Kidney glomerular epithelial cell (primary cell): Measurements from ENCODE around the gene RIC3.
A peak's percentile ranks its signal among the peaks of the same experiment; 100 is the strongest.

Experiments used
- DNase-seq: peaks from one replicate; lab custom pipeline; 2025; lab: John Stamatoyannopoulos, UW

Gene RIC3

DNA sequence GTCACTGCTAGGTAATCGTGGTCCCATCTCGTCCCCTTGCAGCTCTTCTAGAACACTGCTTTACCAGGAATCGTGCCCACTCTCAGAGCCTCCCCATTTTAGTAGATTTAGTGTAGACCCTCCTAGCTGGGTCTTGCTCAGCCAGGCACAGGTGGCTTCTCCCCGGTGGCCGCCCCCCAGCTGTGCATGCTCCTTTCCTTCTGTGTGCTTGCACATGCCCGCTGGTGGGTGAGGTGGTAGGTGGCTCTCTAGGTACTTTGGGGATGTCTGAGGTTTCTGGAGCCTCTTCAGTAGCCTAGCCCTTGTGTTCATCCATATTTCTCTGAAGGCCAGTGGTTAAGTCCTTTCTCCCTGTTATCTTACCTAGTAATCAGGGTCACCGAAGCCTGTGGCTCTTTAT lies 82.3 kb downstream of the RIC3 start:
- DNase-seq = no peak

DNA sequence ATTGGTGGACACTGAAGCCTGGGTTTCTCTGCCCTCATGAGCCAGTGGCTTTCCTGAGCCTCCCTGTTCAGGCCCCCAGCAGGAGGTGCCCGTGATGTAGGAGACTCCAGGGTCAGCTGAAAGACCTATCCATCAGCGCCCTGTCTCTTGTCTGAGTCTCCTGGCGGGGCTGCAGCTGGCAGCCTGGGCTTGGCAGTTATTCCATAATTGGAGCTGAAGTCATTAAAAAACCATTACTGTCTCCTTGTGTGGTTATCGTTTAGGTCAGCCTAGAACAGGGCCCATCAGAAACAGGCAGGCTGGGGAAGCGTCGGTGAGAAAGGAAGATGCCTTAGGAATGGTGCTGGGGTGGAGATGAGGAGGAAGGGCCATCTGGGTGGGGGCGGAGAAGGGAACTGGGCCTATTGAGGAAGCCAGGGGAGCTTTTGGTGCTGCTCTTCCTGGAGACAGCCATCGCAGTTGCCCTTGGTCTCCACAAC lies 82.8 kb downstream of the RIC3 start:
- no peak for DNase-seq

DNA sequence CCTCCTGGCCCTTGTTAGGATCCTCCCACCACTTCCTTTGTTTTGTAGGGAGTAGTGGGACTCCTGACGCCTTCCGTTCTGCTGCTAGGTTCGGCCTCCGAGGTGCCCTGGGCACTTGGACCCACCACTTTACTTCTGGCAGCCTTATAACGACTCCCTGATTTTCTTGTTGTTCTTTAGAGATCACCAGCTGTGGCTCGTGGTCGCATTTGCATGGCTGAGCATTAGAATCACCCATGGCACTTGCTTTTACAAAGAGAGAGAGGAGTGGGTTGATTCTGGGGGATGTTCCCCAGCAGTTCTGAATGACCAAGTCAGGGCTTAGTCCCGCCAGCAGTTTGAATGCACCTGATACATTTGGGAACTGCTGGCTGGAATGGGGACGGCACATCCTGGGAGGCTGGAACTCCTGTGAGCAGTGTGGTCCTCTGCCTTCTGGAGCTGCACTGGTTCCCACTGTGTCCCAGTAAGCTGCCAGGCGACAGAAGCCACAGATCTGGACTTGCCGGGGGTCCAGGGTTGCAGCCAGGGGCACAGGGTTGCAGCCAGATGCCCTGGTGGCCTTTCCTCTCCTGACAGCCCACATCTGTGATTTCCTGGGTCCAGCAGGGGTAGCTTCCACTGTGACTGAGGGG lies 83.7 kb downstream of the RIC3 start:
- no peak for DNase-seq

DNA sequence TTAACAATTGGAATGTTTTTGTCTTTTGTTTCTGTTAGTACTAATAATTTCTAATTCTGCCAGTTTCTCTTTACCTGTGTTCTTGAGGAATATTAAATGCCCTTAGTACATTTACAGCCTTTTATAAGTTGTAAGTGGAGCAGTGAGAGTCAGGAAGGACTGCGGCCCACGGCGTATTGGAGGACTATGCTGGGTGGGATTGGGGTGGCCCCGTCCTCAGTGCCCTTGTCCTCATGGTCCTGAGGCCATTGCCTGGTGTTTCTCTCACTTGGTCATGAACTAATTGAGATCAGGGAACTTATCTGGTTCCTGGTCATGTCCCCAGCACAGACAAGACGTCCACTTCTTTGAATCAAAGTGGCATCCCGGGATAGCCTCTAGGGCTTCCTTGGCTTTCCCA lies 84.5 kb downstream of the RIC3 start:
- no peak for DNase-seq

GRCh38 chr11:8083871-8084281 lies 84.9 kb downstream of the RIC3 start:
- no peak for DNase-seq

DNA sequence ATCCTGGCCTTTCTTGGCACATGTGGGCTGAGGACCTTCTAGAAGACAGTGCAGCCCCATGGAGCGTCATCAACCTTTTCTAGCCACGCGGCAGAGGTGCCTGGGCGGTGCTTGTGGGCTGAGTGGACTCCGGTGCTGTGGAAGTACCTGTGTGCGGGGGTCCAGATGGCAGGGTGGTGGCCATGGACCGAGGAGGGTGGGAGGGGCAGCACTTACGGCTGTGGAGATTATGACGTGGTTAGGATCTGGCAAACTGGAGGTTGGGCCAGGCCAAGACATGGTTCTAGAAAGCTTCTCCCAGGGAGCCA lies 85.8 kb downstream of the RIC3 start:
- no peak for DNase-seq

DNA sequence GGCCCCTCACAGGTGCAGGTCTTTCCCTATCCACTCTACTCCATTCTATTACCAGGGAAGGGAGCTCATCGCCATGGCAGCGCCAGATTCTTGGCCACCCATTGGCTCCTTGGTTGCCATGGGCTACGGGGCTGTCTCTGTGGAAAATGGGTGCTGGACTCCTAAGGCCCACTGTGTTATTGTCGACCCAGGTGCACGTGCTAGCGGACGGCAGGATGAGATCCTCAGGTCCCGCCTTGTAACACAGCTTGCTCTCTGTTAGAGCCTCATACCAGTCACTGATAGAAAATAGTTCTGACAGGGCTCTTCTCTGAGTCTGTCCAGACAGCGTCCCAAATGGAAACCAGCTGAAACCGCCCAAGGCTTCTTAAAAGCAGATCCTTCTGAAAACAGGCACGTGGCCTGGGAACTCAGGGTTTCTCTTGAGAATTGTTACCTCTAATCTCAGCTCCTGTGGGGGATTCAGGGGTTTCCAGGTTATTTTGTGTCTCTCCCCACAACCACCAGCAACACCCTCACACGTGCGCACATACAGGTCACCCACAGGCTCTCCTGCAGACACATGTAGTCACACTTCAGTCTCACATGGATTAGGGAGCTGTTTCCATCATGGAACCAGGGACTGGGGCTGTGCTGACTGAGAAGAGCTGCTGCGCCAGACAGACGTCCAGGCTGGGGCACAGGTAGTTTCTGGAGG lies 86.3 kb downstream of the RIC3 start:
- no peak for DNase-seq

GRCh38 chr11:8081591-8082250 lies 87.1 kb downstream of the RIC3 start:
- DNase-seq = no peak

DNA sequence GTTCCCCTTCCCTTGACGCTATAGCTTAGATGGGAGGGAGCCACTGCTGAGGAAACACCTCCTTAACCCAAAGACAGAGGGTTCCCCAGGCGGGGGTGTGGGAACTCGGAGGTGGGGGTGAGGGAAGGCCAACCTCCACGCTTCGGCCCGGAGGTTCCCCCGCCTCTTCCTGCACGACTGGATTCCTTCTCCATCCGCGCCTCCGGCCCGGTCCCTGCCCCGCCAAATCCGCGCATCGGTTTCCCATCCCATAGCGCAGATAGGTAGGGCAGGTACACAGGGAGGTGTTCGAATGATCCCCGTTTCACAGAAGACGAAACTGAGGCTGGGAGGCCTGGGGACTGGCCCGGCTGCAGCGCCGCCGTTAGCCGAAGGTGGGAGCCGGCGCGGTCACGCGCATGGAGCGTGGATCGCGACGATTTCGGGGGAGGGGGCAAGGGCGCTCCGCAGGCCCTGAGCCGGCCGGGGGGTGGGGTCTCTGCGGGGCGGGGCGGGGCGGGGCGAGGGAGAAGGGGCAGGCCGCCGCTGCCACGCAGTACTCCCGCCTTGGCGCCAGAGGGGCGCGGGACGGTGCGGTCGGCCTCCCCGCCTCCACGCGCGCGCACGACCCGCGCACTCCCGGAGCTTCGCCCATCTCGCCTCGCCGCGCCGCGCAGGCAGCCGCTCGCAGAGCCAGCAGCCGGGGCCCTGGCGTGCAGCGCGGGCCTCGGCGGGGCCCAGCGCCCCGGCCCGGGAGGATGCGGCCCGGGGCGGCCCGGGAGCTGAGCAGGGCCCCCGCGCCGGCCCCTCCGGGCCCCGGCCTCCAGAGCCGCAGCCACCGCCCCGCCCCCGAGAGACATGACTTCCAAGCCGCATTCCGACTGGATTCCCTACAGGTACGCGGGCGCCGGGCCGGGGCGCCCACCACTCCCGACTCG lies 87.9 kb downstream of the RIC3 start, which contains the start of gene TUB:
Gene TUB (plus strand): TSS at position 538 of the 917 bp plus-strand sequence. CDS start 300 bp downstream, at position 838.
- no peak for DNase-seq

- DNase-seq = no peak
Measured at GRCh38 chr11:8080069-8080670, 88.7 kb downstream of the RIC3 start.

- no peak for DNase-seq
Measured at GRCh38 chr11:8079111-8079675, 89.6 kb downstream of the RIC3 start.

DNA sequence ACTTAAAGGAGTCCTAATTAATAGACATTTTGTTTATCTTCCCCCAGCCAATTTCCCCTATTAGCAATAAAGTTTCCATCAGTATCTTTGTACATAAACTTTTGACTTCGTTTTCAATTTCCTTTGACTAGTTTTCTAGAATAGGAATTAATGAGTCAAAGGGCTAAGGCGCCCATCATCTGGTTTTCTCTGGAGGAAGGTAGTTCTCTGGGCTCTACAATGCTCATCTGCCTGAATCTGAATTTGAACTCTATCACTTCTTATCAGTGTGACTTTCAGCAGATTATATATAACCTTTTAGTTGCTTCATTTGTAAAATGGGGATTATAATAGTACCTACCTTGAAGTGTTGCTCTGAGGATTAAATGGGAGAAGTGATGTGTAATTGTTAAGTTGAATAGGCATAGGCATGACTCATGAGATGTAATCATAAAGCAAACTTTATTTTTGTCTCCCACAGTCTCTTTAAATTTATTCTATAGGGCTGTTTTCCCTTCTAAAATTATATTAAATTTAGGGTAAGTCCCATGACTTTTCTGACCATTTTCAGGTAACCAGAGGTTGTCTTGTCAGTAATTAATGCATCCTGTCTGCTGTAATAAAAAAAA lies 93.6 kb downstream of the RIC3 start:
- DNase-seq = no peak

DNA sequence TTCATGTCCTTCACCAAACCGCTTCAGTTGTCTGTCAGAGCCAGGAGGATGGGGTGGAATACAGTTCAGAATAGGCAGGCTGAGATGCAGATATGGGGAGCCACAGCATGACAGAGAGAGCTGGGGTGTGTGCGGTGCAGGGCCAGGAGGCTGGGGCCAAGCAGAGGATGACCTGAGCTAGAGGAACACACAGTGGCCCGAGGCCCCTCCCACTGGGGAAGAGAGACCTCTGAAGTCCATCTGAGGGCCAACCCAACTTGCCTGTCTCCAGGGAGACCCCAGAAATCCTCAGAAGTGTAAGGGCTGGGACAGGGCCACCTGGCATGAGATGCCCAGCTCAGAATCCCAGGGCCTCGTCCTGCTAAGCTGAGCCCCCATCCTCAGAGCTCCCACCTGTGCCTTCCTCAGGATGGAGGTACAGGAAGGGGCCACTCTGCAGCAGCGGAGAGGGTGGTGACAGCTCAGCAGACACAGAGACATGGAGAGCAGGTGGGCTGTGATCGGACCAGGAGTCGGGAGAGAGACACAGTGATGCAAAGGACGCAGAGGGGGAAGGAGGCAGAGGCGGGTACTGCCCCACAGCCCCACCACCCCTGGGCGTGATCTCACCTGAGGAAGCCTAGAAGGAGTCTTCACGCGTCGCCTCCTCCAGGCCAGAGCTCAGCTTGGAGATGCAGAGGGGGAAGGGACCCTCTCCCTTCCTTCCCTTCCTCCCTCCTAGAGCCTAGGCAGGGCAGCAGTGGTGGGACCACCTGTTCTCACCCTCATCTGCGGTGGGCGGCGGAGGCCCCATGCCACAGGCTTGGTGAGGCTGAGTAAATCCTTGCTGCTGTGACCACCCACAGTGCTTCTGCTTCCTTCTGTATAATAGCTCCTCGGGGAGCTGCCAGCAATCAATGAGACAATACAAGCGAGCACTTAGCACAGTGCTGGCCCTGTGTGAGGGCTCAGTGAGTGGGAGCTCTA lies 96.9 kb downstream of the RIC3 start:
- no peak for DNase-seq

DNA sequence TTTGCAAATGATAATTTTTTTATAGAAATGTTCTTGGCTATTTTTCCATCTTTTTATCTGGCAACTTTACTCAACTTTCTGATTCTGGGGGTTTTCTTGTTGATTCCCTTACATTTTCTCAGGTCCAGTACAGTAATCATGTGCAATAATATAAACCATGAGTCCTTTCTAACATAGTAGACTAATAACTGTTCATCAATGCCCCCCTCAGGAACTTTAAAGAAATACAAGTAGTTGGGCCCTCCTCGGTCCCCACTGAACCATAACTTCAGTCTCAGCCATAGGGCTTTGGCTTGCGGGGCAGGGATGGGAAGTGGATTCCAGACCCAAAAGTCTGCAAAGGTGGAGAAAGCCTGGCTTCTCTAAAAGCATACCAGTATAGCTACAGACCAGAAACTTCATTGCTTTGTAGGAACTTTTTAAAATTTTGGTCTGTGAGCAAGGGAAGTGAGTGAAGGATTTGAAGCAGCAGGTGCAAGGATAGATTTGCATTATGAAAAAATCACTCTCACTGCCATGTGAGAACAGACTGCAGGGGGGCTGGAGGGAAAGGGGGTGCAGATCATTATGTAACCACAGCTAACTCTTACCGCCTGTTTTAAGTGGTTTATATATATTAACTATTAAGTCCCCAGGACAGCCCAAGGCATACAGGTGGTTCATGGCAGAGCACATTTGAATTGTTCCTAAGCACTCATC lies 98.3 kb downstream of the RIC3 start:
- DNase-seq = peak; percentile 25

GRCh38 chr11:8069771-8070170 lies 99.1 kb downstream of the RIC3 start:
- no peak for DNase-seq

- DNase-seq = peak; percentile 93
Measured at GRCh38 chr11:8068605-8069221, 100.1 kb downstream of the RIC3 start.

DNA sequence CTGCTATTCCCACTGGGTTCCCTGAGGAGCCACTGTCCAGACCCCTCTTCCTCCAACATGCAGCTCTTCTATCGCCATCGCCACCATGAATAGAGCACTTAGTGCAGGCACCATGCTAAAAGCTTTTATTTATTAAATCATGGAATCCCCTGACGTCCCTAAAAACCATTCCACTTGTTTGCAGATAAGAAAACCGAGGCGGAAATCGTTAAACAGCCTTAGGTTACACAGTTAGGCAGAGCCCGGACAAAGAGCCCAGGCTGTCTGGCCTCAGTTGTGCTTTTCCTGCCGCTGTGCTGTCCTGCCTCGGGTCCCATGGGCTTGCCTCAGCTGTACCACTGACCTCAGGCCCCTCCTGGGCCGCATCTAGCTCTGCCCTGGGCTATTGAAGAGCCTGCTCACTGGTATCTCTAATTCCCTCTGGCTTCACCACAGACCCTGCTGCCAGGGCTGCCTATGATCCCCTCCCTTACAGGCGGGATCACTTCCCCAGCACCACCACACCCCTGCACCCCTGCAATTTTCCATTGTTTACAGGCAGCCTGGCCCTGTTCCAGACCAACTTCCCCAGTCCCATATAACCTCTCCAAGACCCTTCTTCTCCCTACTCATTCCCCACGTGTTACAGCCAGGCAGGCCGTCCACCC lies 100.8 kb downstream of the RIC3 start:
- DNase-seq = no peak

GRCh38 chr11:8067567-8067928 lies 101.3 kb downstream of the RIC3 start:
- no peak for DNase-seq
